Spleen (tissue), 11 donors: ENCODE results near the gene APOA5. TPM values are rescaled to one million over a fixed set of nuclear protein-coding genes. Genes with fewer than 3 reads are reported as not detected.

Experiments
- DNase-seq: peaks from one replicate; pipeline ENCODE4 v3.0.0-alpha.2; 2020
- H3K27ac ChIP-seq, 8 donors: fragments of 200-600 bp; sonication (generic) in 7 of 8; 1 replicate in 4 of 8; 2 replicates in 4 of 8; pipeline versions ENCODE4 v1.5.0 to v1.8.0; 2016 to 2021; ENCODE audit warnings: inconsistent platforms in 4 of 8, mild to moderate bottlenecking in 4 of 8, moderate library complexity in 1 of 8
- H3K27me3 ChIP-seq, 7 donors: fragments of 200-600 bp; sonication (generic) in 6 of 7; replicated peaks in 1 of 7; 1 replicate in 4 of 7; 2 replicates in 3 of 7; pipeline versions ENCODE4 v1.5.0 to v1.8.0; 2016 to 2021; ENCODE audit warnings: inconsistent platforms in 3 of 7, mild to moderate bottlenecking in 1 of 7
- H3K36me3 ChIP-seq, 6 donors: fragments of 200-600 bp; sonication (generic) in 5 of 6; 1 replicate in 4 of 6; 2 replicates in 2 of 6; pipeline versions ENCODE4 v1.5.0 to v1.8.0; 2016 to 2021; ENCODE audit warnings: inconsistent platforms in 2 of 6
- H3K4me1 ChIP-seq, 6 donors: fragments of 200-600 bp; sonication (generic) in 5 of 6; 1 replicate in 3 of 6; 2 replicates in 3 of 6; pipeline versions ENCODE4 v1.5.0 to v1.8.0; 2016 to 2021; ENCODE audit warnings: inconsistent platforms in 3 of 6
- H3K4me3 ChIP-seq, 8 donors: fragments of 200-600 bp; sonication (generic) in 7 of 8; 1 replicate in 4 of 8; 2 replicates in 4 of 8; pipeline versions ENCODE4 v1.5.0 to v1.8.0; 2016 to 2021; ENCODE audit warnings: inconsistent platforms in 4 of 8, mild to moderate bottlenecking in 4 of 8, moderate library complexity in 2 of 8
- H3K9me3 ChIP-seq, 8 donors: fragments of 200-600 bp; sonication (generic) in 7 of 8; 1 replicate in 4 of 8; 2 replicates in 4 of 8; pipeline versions ENCODE4 v1.5.0 to v1.8.0; 2016 to 2021; ENCODE audit warnings: inconsistent platforms in 4 of 8
- POLR2A ChIP-seq, 3 donors: fragments of 450-650 bp; IDR thresholded peaks; one replicate each; pipeline ENCODE4 v1.5.1; 2017; ENCODE audit warnings: antibody characterized with exemption in 3 of 3, mild to moderate bottlenecking in 1 of 3
- POLR2AphosphoS5 ChIP-seq, 3 donors: sonication (generic); formaldehyde crosslinking; IDR thresholded peaks; one replicate each; pipeline ENCODE4 v1.5.1; 2017; ENCODE audit warnings: antibody characterized with exemption in 3 of 3
- WGBS, 5 donors: extraction: QIAGEN DNeasy Blood & Tissue Kit in 3 of 5; methylation state at CpG; one replicate each; pipeline versions ENCODE4 v1.1.5 to v1.1.7; 2013 to 2018; 5-methylcytosine and 5-hydroxymethylcytosine counted together
- intact Hi-C: fragments of 100-400 bp; cut with DNase I; formaldehyde crosslinking; loops from one replicate; pipeline ENCODE4 v1.15.0; 2023; ENCODE audit warnings: low total_unique reads
- polyA plus RNA-seq, 3 donors: library from polyadenylated mRNA; stranded (reverse); fragments of 200-250 nt; gene quantifications; one replicate each; pipeline ENCODE4 v1.2.1, GENCODE V29; 2013
- total RNA-seq, 7 donors: library from RNA; depleted of rRNA in 3 of 7; stranded (reverse); fragments of >200 nt in 3 of 7; fragmentation: NEBNext Ultra II Directional in 4 of 7; extraction: Animal tissue kit (Norgen Biotek cat#: 25700) in 4 of 7; gene quantifications; one replicate each; pipeline versions ENCODE4 v1.1.0 to v1.2.1, GENCODE V29; 2016 to 2021
- TF ChIP-seq, protein P1 (sequence below), 11 experiments: fragments of 200-600 bp in 7 of 11; fragments of 450-650 bp in 4 of 11; sonication (generic) in 4 of 11; IDR thresholded peaks in 8 of 11; conservative IDR thresholded peaks in 3 of 11; 1 replicate in 7 of 11; 2 replicates in 4 of 11; pipeline versions ENCODE4 v1.4.0 to v1.8.0; 2016 to 2021; ENCODE audit warnings: antibody characterized with exemption in 11 of 11, inconsistent platforms in 4 of 11, mild to moderate bottlenecking in 1 of 11
- donor health status: healthy with polysubstance abuse.
- donor health status: DM: no; HTN: no; CAD: no; lungs with moderate emphysema.
- donor health status: DM: no; HTN: no; CAD: no.
- donor health status: Bipolar disorder and iron deficiency.
- donor health status: healthy.
- donor health status: DM: no; HTN: no; CAD: no.
- donor health status: DM: yes; HTN: yes; CAD: no.

Gene APOA5
- total and polyA plus RNA-seq, 10 donors = not detected

DNA sequence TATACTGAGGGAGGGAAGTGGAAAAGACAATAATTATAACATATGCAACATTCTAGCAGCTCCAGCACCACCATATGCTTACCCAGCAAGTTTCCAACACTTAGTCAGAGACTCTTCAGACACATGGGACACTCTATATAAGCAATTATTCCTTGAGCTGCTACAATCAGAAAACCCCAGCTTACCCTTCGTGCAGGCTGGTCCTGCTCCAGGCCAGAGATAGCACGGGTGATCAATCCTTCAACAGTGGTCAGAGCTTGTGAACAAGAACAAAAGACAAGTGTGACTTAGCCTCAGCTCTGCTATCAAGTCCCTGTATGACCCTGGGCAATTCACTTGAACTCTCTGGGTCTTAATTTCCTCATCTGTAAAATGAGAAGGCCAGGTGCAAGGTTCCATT, 5.4 kb downstream of the APOA5 start:
- 74 to 98% (median 89%) methylated on average over 2 of the region's 2 CpGs for WGBS, 5 donors
- Histone ChIP-seq H3K9me3 (no peaks in the 10 kb centered on the region), H3K27me3 (peaks cover 0 to 13% (median 0%) of the 10 kb centered on the region in 7 donors), H3K4me3 (peak overlapping the region in 1 of 8 donors; percentile 97), H3K36me3 (peaks cover 0 to 55% (median 49%) of the 10 kb centered on the region in 6 donors), H3K27ac (no peak overlapping the region), H3K4me1 (peaks cover 14 to 44% (median 30%) of the 10 kb centered on the region in 6 donors)
- no peak for TF ChIP-seq POLR2A (IDR thresholded peaks at IDR 0.05)
- TF ChIP-seq POLR2AphosphoS5 (IDR thresholded peaks at IDR 0.05) = no peak
- TF ChIP-seq, protein P1, sequence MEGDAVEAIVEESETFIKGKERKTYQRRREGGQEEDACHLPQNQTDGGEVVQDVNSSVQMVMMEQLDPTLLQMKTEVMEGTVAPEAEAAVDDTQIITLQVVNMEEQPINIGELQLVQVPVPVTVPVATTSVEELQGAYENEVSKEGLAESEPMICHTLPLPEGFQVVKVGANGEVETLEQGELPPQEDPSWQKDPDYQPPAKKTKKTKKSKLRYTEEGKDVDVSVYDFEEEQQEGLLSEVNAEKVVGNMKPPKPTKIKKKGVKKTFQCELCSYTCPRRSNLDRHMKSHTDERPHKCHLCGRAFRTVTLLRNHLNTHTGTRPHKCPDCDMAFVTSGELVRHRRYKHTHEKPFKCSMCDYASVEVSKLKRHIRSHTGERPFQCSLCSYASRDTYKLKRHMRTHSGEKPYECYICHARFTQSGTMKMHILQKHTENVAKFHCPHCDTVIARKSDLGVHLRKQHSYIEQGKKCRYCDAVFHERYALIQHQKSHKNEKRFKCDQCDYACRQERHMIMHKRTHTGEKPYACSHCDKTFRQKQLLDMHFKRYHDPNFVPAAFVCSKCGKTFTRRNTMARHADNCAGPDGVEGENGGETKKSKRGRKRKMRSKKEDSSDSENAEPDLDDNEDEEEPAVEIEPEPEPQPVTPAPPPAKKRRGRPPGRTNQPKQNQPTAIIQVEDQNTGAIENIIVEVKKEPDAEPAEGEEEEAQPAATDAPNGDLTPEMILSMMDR (IDR thresholded peaks at IDR 0.05 in 8 of 11, conservative IDR thresholded peaks at IDR 0.05 in 3 of 11) = no peak
- no peak for DNase-seq
- intact Hi-C loops = no loop called here

DNA sequence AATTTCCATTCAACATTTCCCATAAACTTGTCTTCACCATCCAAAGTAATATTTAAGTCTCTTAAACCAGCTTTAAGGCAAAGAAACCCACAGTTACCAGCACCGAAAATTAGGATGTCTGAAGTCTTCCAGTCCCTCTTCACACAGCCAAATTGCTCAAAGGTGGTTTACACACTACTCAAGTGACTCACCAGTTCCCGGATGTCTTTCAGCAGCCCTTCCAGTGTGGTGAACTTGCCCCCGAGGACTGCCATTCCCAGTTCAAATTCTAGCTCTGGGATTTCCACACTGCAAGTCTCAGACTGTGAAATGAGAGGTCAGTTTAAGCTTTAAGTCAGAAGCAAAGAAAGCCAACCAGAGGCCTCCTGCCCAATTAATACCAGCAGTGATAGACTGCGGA, 9.0 kb downstream of the APOA5 start:
- intact Hi-C loops = no loop called here
- peaks cover 0 to 90% (median 83%) of the 10 kb centered on the region in 6 donors for H3K36me3 ChIP-seq
- 69 to 88% (median 77%) methylated on average over 4 of the region's 4 CpGs for WGBS, 5 donors
- H3K4me3 ChIP-seq = no peak overlapping the region
- TF ChIP-seq POLR2A (IDR thresholded peaks at IDR 0.05) (no peak), POLR2AphosphoS5 (IDR thresholded peaks at IDR 0.05) (no peak)
- TF ChIP-seq, protein P1 (IDR thresholded peaks at IDR 0.05 in 8 of 11, conservative IDR thresholded peaks at IDR 0.05 in 3 of 11) = no peak
- no peaks in the 10 kb centered on the region for H3K9me3 ChIP-seq
- DNase-seq = no peak
- no peaks in the 10 kb centered on the region for H3K27me3 ChIP-seq
- H3K4me1 ChIP-seq = peaks cover 8 to 25% (median 16%) of the 10 kb centered on the region in 6 donors
- no peak overlapping the region for H3K27ac ChIP-seq

DNA sequence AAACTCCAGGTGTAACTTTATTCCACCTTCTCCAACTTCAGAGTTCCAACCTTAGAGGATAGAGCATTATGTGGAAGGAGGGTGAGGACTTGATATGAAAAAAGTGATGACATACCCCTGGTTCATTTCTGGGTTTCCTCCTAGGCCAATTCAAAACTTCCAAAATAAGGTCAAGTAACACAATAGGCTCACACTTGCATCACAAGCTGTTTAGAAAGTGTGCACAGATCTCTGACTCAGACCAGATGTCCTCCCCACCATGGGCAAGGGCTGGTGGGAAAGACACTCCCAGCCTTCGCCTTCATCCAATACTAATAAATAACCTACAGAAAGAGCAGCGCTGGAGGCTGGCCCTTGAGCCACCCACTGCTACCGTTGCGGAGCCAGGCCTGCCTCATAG, 13.1 kb downstream of the APOA5 start:
- intact Hi-C loops = no loop called here
- Histone ChIP-seq H3K27ac (no peak overlapping the region), H3K9me3 (no peaks in the 10 kb centered on the region), H3K4me3 (no peak overlapping the region), H3K4me1 (peaks cover 4 to 13% (median 8%) of the 10 kb centered on the region in 6 donors), H3K36me3 (peaks cover 0 to 81% (median 68%) of the 10 kb centered on the region in 6 donors), H3K27me3 (no peaks in the 10 kb centered on the region)
- WGBS, 5 donors = 95 to 100% (median 99%) methylated on average over 4 of the region's 4 CpGs
- no peak for DNase-seq
- TF ChIP-seq POLR2A (IDR thresholded peaks at IDR 0.05) (no peak), POLR2AphosphoS5 (IDR thresholded peaks at IDR 0.05) (no peak)
- TF ChIP-seq, protein P1 (IDR thresholded peaks at IDR 0.05 in 8 of 11, conservative IDR thresholded peaks at IDR 0.05 in 3 of 11) = no peak

DNA sequence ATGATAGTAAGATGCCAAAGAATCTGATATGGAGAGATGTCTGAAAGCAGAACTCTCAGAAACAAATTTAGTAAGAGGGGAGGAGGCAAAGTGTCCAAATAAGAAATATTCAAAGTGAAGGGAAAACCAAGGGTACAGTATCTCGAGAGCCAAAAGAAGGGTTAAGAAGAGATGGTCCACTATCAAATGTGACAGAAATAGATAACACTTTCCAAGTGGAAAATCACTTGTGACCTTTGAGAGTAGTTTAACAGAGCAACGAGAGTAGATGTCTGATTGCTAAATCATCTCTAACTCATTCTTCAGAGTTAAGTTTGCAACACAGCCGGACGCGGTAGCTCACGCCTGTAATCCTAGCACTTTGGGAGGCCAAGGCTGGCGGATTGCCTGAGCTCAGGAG, 14.6 kb downstream of the APOA5 start:
- peaks cover 0 to 66% (median 53%) of the 10 kb centered on the region in 6 donors for H3K36me3 ChIP-seq
- no peak overlapping the region for H3K4me3 ChIP-seq
- H3K9me3 ChIP-seq = no peaks in the 10 kb centered on the region
- no peak for DNase-seq
- no peak overlapping the region for H3K27ac ChIP-seq
- H3K4me1 ChIP-seq = peaks cover 4 to 20% (median 14%) of the 10 kb centered on the region in 6 donors
- no peaks in the 10 kb centered on the region for H3K27me3 ChIP-seq
- 77 to 87% (median 83%) methylated on average over 7 of the region's 7 CpGs for WGBS, 5 donors
- no peak for TF ChIP-seq POLR2A (IDR thresholded peaks at IDR 0.05)
- no peak for TF ChIP-seq POLR2AphosphoS5 (IDR thresholded peaks at IDR 0.05)
- TF ChIP-seq, protein P1 (IDR thresholded peaks at IDR 0.05 in 8 of 11, conservative IDR thresholded peaks at IDR 0.05 in 3 of 11) = no peak
- intact Hi-C loops = no loop called here
